Measurements from ENCODE around the gene SOS1. TPM values are rescaled to one million over a fixed set of nuclear protein-coding genes. Genes with fewer than 3 reads are reported as not detected.

SOS1 gene
- total RNA-seq, 4 donors from 2014 or later = 19.5 to 46.3 (median 33.3) TPM

GRCh38 chr2:38977047-38977446 is 143.8 kb downstream of the SOS1 start:
- no peak overlapping the region for H3K4me3 ChIP-seq
- no peak for TF ChIP-seq POLR2A (IDR thresholded peaks at IDR 0.05)
- no peak for TF ChIP-seq CTCF (IDR thresholded peaks at IDR 0.05 in 4 of 5, conservative IDR thresholded peaks at IDR 0.05 in 1 of 5)
- H3K27ac ChIP-seq = no peak overlapping the region
- in situ Hi-C loops (cut with MboI; ENCODE audit: low sequenced_read_pairs in 4 of 4) (no loop called here), intact Hi-C loops (cut with DNase I; ENCODE audit: low total_unique reads) (no loop called here)
- H3K36me3 ChIP-seq = no peaks in the 10 kb centered on the region
- no peaks in the 10 kb centered on the region for H3K4me1 ChIP-seq
- H3K27me3 ChIP-seq = no peaks in the 10 kb centered on the region
- ATAC-seq (no peak), DNase-seq (no peak)
- no peaks in the 10 kb centered on the region for H3K9me3 ChIP-seq

- H3K27ac ChIP-seq = no peak overlapping the region
- ATAC-seq (no peak), DNase-seq (no peak)
- H3K9me3 ChIP-seq = no peaks in the 10 kb centered on the region
- H3K4me1 ChIP-seq = no peaks in the 10 kb centered on the region
- H3K36me3 ChIP-seq = no peaks in the 10 kb centered on the region
- H3K27me3 ChIP-seq = no peaks in the 10 kb centered on the region
- H3K4me3 ChIP-seq = no peak overlapping the region
- in situ Hi-C loops (cut with MboI; ENCODE audit: low sequenced_read_pairs in 4 of 4) (no loop called here), intact Hi-C loops (cut with DNase I; ENCODE audit: low total_unique reads) (no loop called here)
- TF ChIP-seq POLR2A (IDR thresholded peaks at IDR 0.05) = no peak
- no peak for TF ChIP-seq CTCF (IDR thresholded peaks at IDR 0.05 in 4 of 5, conservative IDR thresholded peaks at IDR 0.05 in 1 of 5)
Observed at GRCh38 chr2:38975042-38975441, 145.8 kb downstream of the SOS1 start.

GRCh38 chr2:38973266-38973665 is 147.6 kb downstream of the SOS1 start:
- H3K9me3 ChIP-seq = no peaks in the 10 kb centered on the region
- no peaks in the 10 kb centered on the region for H3K36me3 ChIP-seq
- H3K27ac ChIP-seq = no peak overlapping the region
- no peaks in the 10 kb centered on the region for H3K27me3 ChIP-seq
- H3K4me3 ChIP-seq = no peak overlapping the region
- ATAC-seq (no peak), DNase-seq (no peak)
- in situ Hi-C loops (cut with MboI; ENCODE audit: low sequenced_read_pairs in 4 of 4) = no loop called here
- intact Hi-C loops (cut with DNase I; ENCODE audit: low total_unique reads) = no loop called here
- TF ChIP-seq CTCF (IDR thresholded peaks at IDR 0.05 in 4 of 5, conservative IDR thresholded peaks at IDR 0.05 in 1 of 5) (no peak), POLR2A (IDR thresholded peaks at IDR 0.05) (no peak)
- no peaks in the 10 kb centered on the region for H3K4me1 ChIP-seq

GRCh38 chr2:38971377-38971776 is 149.5 kb downstream of the SOS1 start:
- DNase-seq = no peak
- no peak overlapping the region for H3K4me3 ChIP-seq
- H3K9me3 ChIP-seq = no peaks in the 10 kb centered on the region
- H3K27ac ChIP-seq = no peak overlapping the region
- H3K27me3 ChIP-seq = no peaks in the 10 kb centered on the region
- H3K4me1 ChIP-seq = no peaks in the 10 kb centered on the region
- TF ChIP-seq CTCF (IDR thresholded peaks at IDR 0.05 in 4 of 5, conservative IDR thresholded peaks at IDR 0.05 in 1 of 5) (no peak), POLR2A (IDR thresholded peaks at IDR 0.05) (no peak)
- ATAC-seq = no peak
- in situ Hi-C loops (cut with MboI; ENCODE audit: low sequenced_read_pairs in 4 of 4) (no loop called here), intact Hi-C loops (cut with DNase I; ENCODE audit: low total_unique reads) (no loop called here)
- H3K36me3 ChIP-seq = no peaks in the 10 kb centered on the region

GRCh38 chr2:38968021-38968420 is 152.8 kb downstream of the SOS1 start:
- DNase-seq (no peak), ATAC-seq (no peak)
- no peaks in the 10 kb centered on the region for H3K27me3 ChIP-seq
- in situ Hi-C loops (cut with MboI; ENCODE audit: low sequenced_read_pairs in 4 of 4) (no loop called here), intact Hi-C loops (cut with DNase I; ENCODE audit: low total_unique reads) (no loop called here)
- TF ChIP-seq POLR2A (IDR thresholded peaks at IDR 0.05) (no peak), CTCF (IDR thresholded peaks at IDR 0.05 in 4 of 5, conservative IDR thresholded peaks at IDR 0.05 in 1 of 5) (no peak)
- H3K9me3 ChIP-seq = no peaks in the 10 kb centered on the region
- no peak overlapping the region for H3K4me3 ChIP-seq
- no peaks in the 10 kb centered on the region for H3K36me3 ChIP-seq
- H3K27ac ChIP-seq = no peak overlapping the region
- no peaks in the 10 kb centered on the region for H3K4me1 ChIP-seq

Data from gastrocnemius medialis (tissue), 4 donors.